Measurements from ENCODE around the gene CES2. TPM values are rescaled to one million over a fixed set of nuclear protein-coding genes. Genes with fewer than 3 reads are reported as not detected.
"Not testable (repeated sequence)": the region's sequence is repeated elsewhere in the genome, so short reads cannot be mapped to it uniquely, and the experiment has no call there.

The CES2 gene
- total RNA-seq, 1 donor from 2014 or later: 88.5 TPM

DNA sequence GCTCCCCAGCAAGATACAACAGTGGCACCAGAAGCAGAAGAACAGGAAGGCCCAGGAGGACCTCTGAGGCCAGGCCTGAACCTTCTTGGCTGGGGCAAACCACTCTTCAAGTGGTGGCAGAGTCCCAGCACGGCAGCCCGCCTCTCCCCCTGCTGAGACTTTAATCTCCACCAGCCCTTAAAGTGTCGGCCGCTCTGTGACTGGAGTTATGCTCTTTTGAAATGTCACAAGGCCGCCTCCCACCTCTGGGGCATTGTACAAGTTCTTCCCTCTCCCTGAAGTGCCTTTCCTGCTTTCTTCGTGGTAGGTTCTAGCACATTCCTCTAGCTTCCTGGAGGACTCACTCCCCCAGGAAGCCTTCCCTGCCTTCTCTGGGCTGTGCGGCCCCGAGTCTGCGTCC lies 37.7 kb downstream of the CES2 start:
- TF ChIP-seq, protein P1, sequence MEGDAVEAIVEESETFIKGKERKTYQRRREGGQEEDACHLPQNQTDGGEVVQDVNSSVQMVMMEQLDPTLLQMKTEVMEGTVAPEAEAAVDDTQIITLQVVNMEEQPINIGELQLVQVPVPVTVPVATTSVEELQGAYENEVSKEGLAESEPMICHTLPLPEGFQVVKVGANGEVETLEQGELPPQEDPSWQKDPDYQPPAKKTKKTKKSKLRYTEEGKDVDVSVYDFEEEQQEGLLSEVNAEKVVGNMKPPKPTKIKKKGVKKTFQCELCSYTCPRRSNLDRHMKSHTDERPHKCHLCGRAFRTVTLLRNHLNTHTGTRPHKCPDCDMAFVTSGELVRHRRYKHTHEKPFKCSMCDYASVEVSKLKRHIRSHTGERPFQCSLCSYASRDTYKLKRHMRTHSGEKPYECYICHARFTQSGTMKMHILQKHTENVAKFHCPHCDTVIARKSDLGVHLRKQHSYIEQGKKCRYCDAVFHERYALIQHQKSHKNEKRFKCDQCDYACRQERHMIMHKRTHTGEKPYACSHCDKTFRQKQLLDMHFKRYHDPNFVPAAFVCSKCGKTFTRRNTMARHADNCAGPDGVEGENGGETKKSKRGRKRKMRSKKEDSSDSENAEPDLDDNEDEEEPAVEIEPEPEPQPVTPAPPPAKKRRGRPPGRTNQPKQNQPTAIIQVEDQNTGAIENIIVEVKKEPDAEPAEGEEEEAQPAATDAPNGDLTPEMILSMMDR (IDR thresholded peaks at IDR 0.05; ENCODE audit: borderline replicate concordance): no peak
- Histone ChIP-seq H3K9me3 (replicated peaks) (no peaks in the 10 kb centered on the region), H3K27me3 (ENCODE audit: low read depth) (peaks cover 8% of the 10 kb centered on the region), H3K36me3 (no peaks in the 10 kb centered on the region), H3K27ac (replicated peaks) (no peak overlapping the region), H3K4me3 (no peak overlapping the region), H3K4me1 (no peaks in the 10 kb centered on the region)
- intact Hi-C loops (cut with micrococcal nuclease): no loop called here
- DNase-seq: no peak

DNA sequence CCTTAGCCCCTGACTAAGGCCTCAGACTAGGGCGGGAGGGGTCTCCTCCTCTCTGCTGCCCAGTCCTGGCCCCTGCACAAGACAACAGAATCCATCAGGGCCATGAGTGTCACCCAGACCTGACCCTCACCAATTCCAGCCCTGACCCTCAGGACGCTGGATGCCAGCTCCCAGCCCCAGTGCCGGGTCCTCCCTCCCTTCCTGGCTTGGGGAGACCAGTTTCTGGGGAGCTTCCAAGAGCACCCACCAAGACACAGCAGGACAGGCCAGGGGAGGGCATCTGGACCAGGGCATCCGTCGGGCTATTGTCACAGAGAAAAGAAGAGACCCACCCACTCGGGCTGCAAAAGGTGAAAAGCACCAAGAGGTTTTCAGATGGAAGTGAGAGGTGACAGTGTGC lies 38.4 kb downstream of the CES2 start:
- H3K9me3 ChIP-seq (replicated peaks): no peaks in the 10 kb centered on the region
- TF ChIP-seq, protein P1 (IDR thresholded peaks at IDR 0.05; ENCODE audit: borderline replicate concordance): no peak
- H3K27me3 ChIP-seq (ENCODE audit: low read depth): peaks cover 8% of the 10 kb centered on the region
- H3K4me1 ChIP-seq: no peaks in the 10 kb centered on the region
- no peaks in the 10 kb centered on the region for H3K36me3 ChIP-seq
- intact Hi-C loops (cut with micrococcal nuclease): no loop called here
- no peak for DNase-seq
- H3K4me3 ChIP-seq: no peak overlapping the region
- no peak overlapping the region for H3K27ac ChIP-seq (replicated peaks)

DNA sequence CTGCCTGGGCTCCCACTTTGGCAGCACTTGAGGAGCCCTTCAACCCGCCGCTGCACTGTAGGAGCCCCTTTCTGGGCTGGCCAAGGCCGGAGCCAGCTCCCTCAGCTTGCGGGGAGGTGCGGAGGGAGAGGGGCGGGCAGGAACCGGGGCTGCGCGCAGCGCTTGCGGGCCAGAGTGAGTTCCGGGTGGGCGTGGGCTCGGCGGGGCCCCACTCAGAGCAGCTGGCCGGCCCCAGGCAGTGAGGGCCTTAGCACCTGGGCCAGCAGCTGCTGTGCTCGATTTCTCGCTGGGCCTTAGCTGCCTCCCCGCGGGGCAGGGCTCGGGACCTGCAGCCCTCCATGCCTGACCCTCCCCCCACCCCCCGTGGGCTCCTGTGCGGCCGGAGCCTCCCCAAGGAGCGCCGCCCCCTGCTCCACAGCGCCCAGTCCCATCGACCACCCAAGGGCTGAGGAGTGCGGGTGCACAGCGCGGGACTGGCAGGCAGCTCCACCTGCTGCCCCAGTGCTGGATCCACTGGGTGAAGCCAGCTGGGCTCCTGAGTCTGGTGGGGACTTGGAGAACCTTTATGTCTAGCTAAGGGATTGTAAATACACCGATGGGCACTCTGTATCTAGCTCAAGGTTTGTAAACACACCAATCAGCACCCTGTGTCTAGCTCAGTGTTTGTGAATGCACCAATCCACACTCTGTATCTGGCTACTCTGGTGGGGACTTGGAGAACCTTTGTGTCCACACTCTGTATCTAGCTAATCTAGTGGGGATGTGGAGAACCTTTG lies 39.0 kb downstream of the CES2 start:
- H3K27ac ChIP-seq (replicated peaks); H3K36me3 ChIP-seq; intact Hi-C loops (cut with micrococcal nuclease); H3K4me3 ChIP-seq; H3K4me1 ChIP-seq; H3K27me3 ChIP-seq (ENCODE audit: low read depth); H3K9me3 ChIP-seq (replicated peaks); DNase-seq: not testable (repeated sequence)

DNA sequence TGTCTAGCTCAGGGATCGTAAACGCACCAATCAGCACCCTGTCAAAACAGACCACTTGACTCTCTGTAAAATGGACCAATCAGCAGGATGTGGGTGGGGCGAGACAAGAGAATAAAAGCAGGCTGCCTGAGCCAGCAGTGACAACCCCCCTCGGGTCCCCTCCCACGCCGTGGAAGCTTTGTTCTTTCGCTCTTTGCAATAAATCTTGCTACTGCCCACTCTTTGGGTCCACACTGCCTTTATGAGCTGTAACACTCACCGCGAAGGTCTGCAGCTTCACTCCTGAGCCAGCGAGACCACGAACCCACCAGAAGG lies 39.6 kb downstream of the CES2 start:
- not testable (repeated sequence) for H3K9me3 ChIP-seq (replicated peaks); H3K27me3 ChIP-seq (ENCODE audit: low read depth); H3K27ac ChIP-seq (replicated peaks); DNase-seq; H3K36me3 ChIP-seq; H3K4me1 ChIP-seq; H3K4me3 ChIP-seq
- intact Hi-C loops (cut with micrococcal nuclease): loop anchor here (5.0 kb wide), 1 partner anchor 177 kb away; the partner anchor contains the start of gene B3GNT9

DNA sequence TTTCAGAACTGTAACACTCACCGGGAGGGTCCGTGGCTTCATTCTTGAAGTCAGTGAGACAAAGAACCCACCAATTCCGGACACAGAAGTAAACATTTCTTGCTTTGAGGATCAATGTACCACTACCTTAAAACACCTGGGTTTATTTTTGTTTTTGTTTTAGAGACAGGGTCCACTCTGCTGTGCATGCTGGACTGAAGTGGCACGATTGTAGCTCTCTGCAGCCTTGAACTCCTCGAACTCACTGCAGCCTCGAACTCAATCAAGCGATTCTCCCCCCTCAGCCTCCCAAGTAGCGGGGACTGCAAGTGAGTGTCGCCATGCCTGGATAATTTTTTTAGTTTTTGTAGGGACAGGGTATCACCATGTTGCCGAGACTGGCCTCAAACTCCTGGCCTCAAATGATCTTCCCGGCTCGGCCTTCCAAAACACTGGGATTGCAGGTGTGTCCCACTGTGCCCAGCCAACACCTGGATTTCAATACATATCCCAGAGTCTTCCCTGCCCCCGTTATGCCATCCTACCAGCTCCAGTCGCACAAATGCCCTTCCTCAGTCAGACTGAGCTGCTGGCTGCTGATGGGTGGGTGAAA lies 40.1 kb downstream of the CES2 start:
- Histone ChIP-seq H3K4me3 (no peak overlapping the region), H3K27me3 (ENCODE audit: low read depth) (peaks cover 8% of the 10 kb centered on the region), H3K9me3 (replicated peaks) (no peaks in the 10 kb centered on the region), H3K4me1 (no peaks in the 10 kb centered on the region), H3K36me3 (no peaks in the 10 kb centered on the region), H3K27ac (replicated peaks) (no peak overlapping the region)
- intact Hi-C loops (cut with micrococcal nuclease): loop anchor here (5.0 kb wide), 1 partner anchor 177 kb away; the partner anchor contains the start of gene B3GNT9
- DNase-seq: no peak
- TF ChIP-seq, protein P1 (IDR thresholded peaks at IDR 0.05; ENCODE audit: borderline replicate concordance): no peak

DNA sequence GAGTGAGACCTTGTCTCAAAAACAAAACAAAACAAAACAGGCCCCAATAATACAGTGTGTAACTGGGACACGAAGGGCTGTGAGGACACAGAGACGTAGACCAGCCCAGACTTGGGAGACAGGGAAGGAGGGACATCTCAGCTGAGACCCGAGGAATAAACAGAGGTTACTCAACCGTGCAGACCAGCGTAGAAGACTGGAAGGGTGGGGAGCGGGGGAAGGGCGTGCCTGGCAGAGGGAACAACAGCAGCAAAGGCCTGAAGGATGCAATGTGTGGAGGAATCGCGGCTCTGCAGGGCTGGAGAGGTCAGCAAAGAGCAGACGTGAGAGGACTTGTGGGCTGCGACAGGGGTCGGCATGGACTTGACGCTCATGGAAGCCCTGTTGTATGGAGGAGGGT lies 41.4 kb downstream of the CES2 start:
- H3K27me3 ChIP-seq (ENCODE audit: low read depth): peaks cover 8% of the 10 kb centered on the region
- no peaks in the 10 kb centered on the region for H3K9me3 ChIP-seq (replicated peaks)
- DNase-seq: no peak
- H3K27ac ChIP-seq (replicated peaks): no peak overlapping the region
- no peaks in the 10 kb centered on the region for H3K36me3 ChIP-seq
- TF ChIP-seq, protein P1 (IDR thresholded peaks at IDR 0.05; ENCODE audit: borderline replicate concordance): no peak
- H3K4me1 ChIP-seq: no peaks in the 10 kb centered on the region
- H3K4me3 ChIP-seq: no peak overlapping the region
- intact Hi-C loops (cut with micrococcal nuclease): loop anchor here (5.0 kb wide), 1 partner anchor 176 kb away; the partner anchor contains the start of gene B3GNT9
